HCT116 (cell line): Measurements from ENCODE around the gene MED12. TPM values are rescaled to one million over a fixed set of nuclear protein-coding genes. Genes with fewer than 3 reads are reported as not detected.

ENCODE experiments used
- ATAC-seq: fragments of 200-7000 bp; cut with Tn5 transposase; 2 replicates; pipeline ENCODE4 v1.9.1; 2020; ENCODE audit warnings: mild to moderate bottlenecking, moderate library complexity
- BruUV-seq: library from RNA; stranded (reverse); fragments of 400-500 nt; replicated peaks from 2 replicates; lab custom pipeline; 2021; lab: Mats Ljungman, UMichigan
- CTCF ChIA-PET: fragments of 300-600 bp; sonication (Branson Sonifier 250); formaldehyde crosslinking; loops from one replicate; lab custom pipeline; 2021; ENCODE audit warnings: antibody characterized with exemption; lab: Charles Lee
- POLR2A ChIA-PET: fragments of 300-600, 350-600 bp; sonication (Branson Sonifier 250); formaldehyde crosslinking; loops from one replicate; lab custom pipeline; 2021; ENCODE audit warnings: antibody characterized with exemption; lab: Charles Lee
- RAD21 ChIA-PET, 2 experiments: fragments of 300-600 bp; sonication (Branson Sonifier 250); formaldehyde crosslinking; loops; one replicate each; lab custom pipeline; 2023; ENCODE audit warnings: low total read pairs in 2 of 2; ENCODE audit not compliant: uncharacterized antibody in 2 of 2, unreplicated experiment in 2 of 2, low non-redundant PET in 1 of 2; lab: Charles Lee
- DNase-seq: peaks from one replicate; pipeline ENCODE4 v3.0.0-alpha.2; 2010; ENCODE audit warnings: low read depth, low spot score
- H2AFZ ChIP-seq: fragments of 200-600 bp; shearing (Covaris generic), sonication (generic); 2 replicates; pipeline ENCODE4 v1.6.1; 2017; ENCODE audit warnings: low read depth, mixed run types, mixed read lengths, antibody characterized with exemption, low read length; ENCODE audit not compliant: poor library complexity, severe bottlenecking
- H3K27ac ChIP-seq: 2 replicates; pipeline ENCODE4 v1.5.1; 2012; ENCODE audit warnings: low read depth, low read length
- H3K27me3 ChIP-seq: fragments of 200-600 bp; sonication (generic); 2 replicates; pipeline ENCODE4 v1.6.1; 2016; ENCODE audit warnings: mixed run types, low read length, mixed read lengths; ENCODE audit not compliant: insufficient read depth
- H3K36me3 ChIP-seq, 2 experiments: fragments of 200-500 bp in 1 of 2; fragments of 200-600 bp in 1 of 2; sonication (Bioruptor generic) in 1 of 2; sonication (generic) in 1 of 2; 2 replicates each; pipeline versions ENCODE4 v1.5.1 to v1.6.1; 2014 to 2016; ENCODE audit warnings: low read length in 2 of 2, inconsistent platforms in 1 of 2, mixed read lengths in 1 of 2, mixed run types in 1 of 2; ENCODE audit not compliant: insufficient read depth in 2 of 2, control insufficient read depth in 1 of 2
- H3K4me1 ChIP-seq, 2 experiments: fragments of 200-600 bp in 1 of 2; sonication (generic) in 1 of 2; 2 replicates each; pipeline versions ENCODE4 v1.5.1 to v1.6.1; 2012 to 2017; ENCODE audit warnings: low read length in 2 of 2, inconsistent platforms in 1 of 2, mild to moderate bottlenecking in 1 of 2, mixed read lengths in 1 of 2, mixed run types in 1 of 2, moderate library complexity in 1 of 2; ENCODE audit not compliant: insufficient read depth in 2 of 2, control insufficient read depth in 1 of 2
- H3K4me2 ChIP-seq: fragments of 200-600 bp; sonication (generic); 2 replicates; pipeline ENCODE4 v1.6.1; 2017; ENCODE audit warnings: mixed run types, low read length, mixed read lengths
- H3K4me3 ChIP-seq, 2 experiments: fragments of 200-600 bp in 1 of 2; sonication (generic) in 1 of 2; replicated peaks in 1 of 2; 2 replicates each; pipeline ENCODE4 v1.5.1; 2011 to 2016; ENCODE audit warnings: low read length in 2 of 2, control low read depth in 1 of 2, low read depth in 1 of 2, mild to moderate bottlenecking in 1 of 2, mixed read lengths in 1 of 2, mixed run types in 1 of 2
- H3K79me2 ChIP-seq: fragments of 200-600 bp; sonication (generic); 2 replicates; pipeline ENCODE4 v1.6.1; 2017; ENCODE audit warnings: mild to moderate bottlenecking, mixed run types, low read length, moderate library complexity, mixed read lengths; ENCODE audit not compliant: insufficient read depth
- H3K9ac ChIP-seq: fragments of 200-600 bp; sonication (generic); 2 replicates; pipeline ENCODE4 v1.6.1; 2016; ENCODE audit warnings: low read length, mixed read lengths
- H3K9me2 ChIP-seq: fragments of 200-600 bp; sonication (generic), shearing (Covaris generic); 2 replicates; pipeline ENCODE4 v1.6.1; 2017; ENCODE audit warnings: mixed run types, mild to moderate bottlenecking, moderate library complexity; ENCODE audit not compliant: insufficient read depth
- H3K9me3 ChIP-seq, 2 experiments: fragments of 200-500 bp in 1 of 2; fragments of 200-600 bp in 1 of 2; sonication (Bioruptor generic) in 1 of 2; sonication (generic) in 1 of 2; 2 replicates each; pipeline ENCODE4 v1.6.1; 2014 to 2017; ENCODE audit warnings: low read length in 2 of 2, mixed read lengths in 2 of 2, inconsistent platforms in 1 of 2, low read depth in 1 of 2, mild to moderate bottlenecking in 1 of 2, mixed run types in 1 of 2, moderate library complexity in 1 of 2; ENCODE audit not compliant: control insufficient read depth in 1 of 2, insufficient read depth in 1 of 2
- H4K20me1 ChIP-seq: fragments of 200-600 bp; sonication (generic), shearing (Covaris generic); 2 replicates; pipeline ENCODE4 v1.6.1; 2017; ENCODE audit warnings: mixed run types, mild to moderate bottlenecking, moderate library complexity; ENCODE audit not compliant: insufficient read depth
- CBX3 ChIP-seq: IDR thresholded peaks from 2 replicates; pipeline ENCODE4 v1.6.1; 2012; ENCODE audit warnings: low read depth
- FOSL1 ChIP-seq: IDR thresholded peaks from 2 replicates; pipeline ENCODE4 v1.6.1; 2012; ENCODE audit warnings: low read depth
- TCF7L2 ChIP-seq: IDR thresholded peaks from 2 replicates; pipeline ENCODE4 v1.7.0; 2011; ENCODE audit warnings: borderline replicate concordance, inconsistent platforms; ENCODE audit not compliant: insufficient read depth, insufficient read length; ENCODE audit errors: extremely low read depth
- ZBTB33 ChIP-seq: IDR thresholded peaks from 2 replicates; pipeline ENCODE4 v1.6.1; 2011; ENCODE audit warnings: mild to moderate bottlenecking, low read length, moderate library complexity; ENCODE audit not compliant: insufficient replicate concordance; ENCODE audit errors: extremely low read depth
- intact Hi-C: fragments of 100-400 bp; cut with micrococcal nuclease; formaldehyde crosslinking; loops from 2 replicates; pipeline ENCODE4 v1.10.0; 2022
- total RNA-seq: library from RNA; stranded (reverse); gene quantifications from one replicate; pipeline ENCODE4 v1.2.1, GENCODE V29; 2021; ENCODE audit not compliant: unreplicated experiment
- TF ChIP-seq, protein P1 (sequence below): IDR thresholded peaks from 2 replicates; pipeline ENCODE4 v1.6.1; 2012; ENCODE audit warnings: low read depth

The MED12 gene
- total RNA-seq, 1 experiment from 2014 or later = 32.8 TPM

DNA sequence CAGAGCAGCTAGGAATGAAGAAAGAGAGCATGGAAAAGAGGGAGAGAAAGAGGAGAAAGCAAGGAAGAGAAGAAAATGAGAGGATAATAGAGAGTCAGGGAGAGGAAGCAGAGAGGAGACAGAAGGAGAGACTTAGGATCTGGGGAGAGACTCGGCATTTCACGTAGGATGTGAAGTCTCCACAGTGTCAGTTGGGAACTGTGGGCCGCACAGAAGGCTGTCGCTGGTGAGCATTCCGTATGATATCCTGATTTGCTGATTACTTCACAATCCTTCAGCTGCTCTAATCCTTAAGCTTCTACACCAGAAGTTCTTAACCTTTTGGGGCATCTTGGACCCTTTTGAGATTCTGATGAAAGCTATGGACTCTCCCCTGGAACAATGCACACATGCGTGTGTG lies 40.2 kb downstream of the MED12 start:
- intact Hi-C loops = no loop called here
- ATAC-seq (no peak), DNase-seq (no peak)
- POLR2A ChIA-PET = no interaction called here
- BruUV-seq = no TSS peak
- H2AFZ ChIP-seq = no peak overlapping the region
- no peaks in the 10 kb centered on the region for H3K4me1 ChIP-seq
- H4K20me1 ChIP-seq = no peaks in the 10 kb centered on the region
- H3K9me2 ChIP-seq = no peaks in the 10 kb centered on the region
- RAD21 ChIA-PET = no interaction called here
- no peak overlapping the region for H3K4me3 ChIP-seq
- no peaks in the 10 kb centered on the region for H3K36me3 ChIP-seq
- no peak overlapping the region for H3K27ac ChIP-seq
- TF ChIP-seq FOSL1 = no peak
- TF ChIP-seq ZBTB33 = no peak
- no peak for TF ChIP-seq TCF7L2
- no peak for TF ChIP-seq CBX3
- TF ChIP-seq, protein P1, sequence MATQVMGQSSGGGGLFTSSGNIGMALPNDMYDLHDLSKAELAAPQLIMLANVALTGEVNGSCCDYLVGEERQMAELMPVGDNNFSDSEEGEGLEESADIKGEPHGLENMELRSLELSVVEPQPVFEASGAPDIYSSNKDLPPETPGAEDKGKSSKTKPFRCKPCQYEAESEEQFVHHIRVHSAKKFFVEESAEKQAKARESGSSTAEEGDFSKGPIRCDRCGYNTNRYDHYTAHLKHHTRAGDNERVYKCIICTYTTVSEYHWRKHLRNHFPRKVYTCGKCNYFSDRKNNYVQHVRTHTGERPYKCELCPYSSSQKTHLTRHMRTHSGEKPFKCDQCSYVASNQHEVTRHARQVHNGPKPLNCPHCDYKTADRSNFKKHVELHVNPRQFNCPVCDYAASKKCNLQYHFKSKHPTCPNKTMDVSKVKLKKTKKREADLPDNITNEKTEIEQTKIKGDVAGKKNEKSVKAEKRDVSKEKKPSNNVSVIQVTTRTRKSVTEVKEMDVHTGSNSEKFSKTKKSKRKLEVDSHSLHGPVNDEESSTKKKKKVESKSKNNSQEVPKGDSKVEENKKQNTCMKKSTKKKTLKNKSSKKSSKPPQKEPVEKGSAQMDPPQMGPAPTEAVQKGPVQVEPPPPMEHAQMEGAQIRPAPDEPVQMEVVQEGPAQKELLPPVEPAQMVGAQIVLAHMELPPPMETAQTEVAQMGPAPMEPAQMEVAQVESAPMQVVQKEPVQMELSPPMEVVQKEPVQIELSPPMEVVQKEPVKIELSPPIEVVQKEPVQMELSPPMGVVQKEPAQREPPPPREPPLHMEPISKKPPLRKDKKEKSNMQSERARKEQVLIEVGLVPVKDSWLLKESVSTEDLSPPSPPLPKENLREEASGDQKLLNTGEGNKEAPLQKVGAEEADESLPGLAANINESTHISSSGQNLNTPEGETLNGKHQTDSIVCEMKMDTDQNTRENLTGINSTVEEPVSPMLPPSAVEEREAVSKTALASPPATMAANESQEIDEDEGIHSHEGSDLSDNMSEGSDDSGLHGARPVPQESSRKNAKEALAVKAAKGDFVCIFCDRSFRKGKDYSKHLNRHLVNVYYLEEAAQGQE = no peak
- H3K27me3 ChIP-seq = no peaks in the 10 kb centered on the region
- CTCF ChIA-PET = no interaction called here
- H3K9ac ChIP-seq = no peak overlapping the region
- H3K79me2 ChIP-seq = no peaks in the 10 kb centered on the region
- H3K4me2 ChIP-seq = no peak overlapping the region
- H3K9me3 ChIP-seq = no peaks in the 10 kb centered on the region
